Muscle layer of colon (tissue), 2 donors: ENCODE results near the gene HMHB1.

ENCODE experiments used
- H3K27ac ChIP-seq: one replicate; pipeline ENCODE4 v1.7.0; 2013; ENCODE audit warnings: low read depth, mild to moderate bottlenecking, low read length, moderate library complexity
- H3K27me3 ChIP-seq, 2 donors: one replicate each; pipeline ENCODE4 v1.7.0; 2013; ENCODE audit warnings: low read length in 2 of 2, mild to moderate bottlenecking in 2 of 2; ENCODE audit not compliant: insufficient read depth in 2 of 2, control insufficient read depth in 1 of 2
- H3K36me3 ChIP-seq: one replicate; pipeline ENCODE4 v1.7.0; 2013; ENCODE audit warnings: mild to moderate bottlenecking, low read length; ENCODE audit not compliant: insufficient read depth
- H3K4me1 ChIP-seq: one replicate; pipeline ENCODE4 v1.7.0; 2013; ENCODE audit warnings: mild to moderate bottlenecking, low read length; ENCODE audit not compliant: insufficient read depth
- H3K4me3 ChIP-seq, 2 donors: one replicate each; pipeline ENCODE4 v1.7.0; 2013; ENCODE audit warnings: low read length in 2 of 2, low read depth in 1 of 2, mild to moderate bottlenecking in 1 of 2, moderate library complexity in 1 of 2
- H3K9ac ChIP-seq: one replicate; pipeline ENCODE4 v1.7.0; 2013; ENCODE audit warnings: low read length
- H3K9me3 ChIP-seq: one replicate; pipeline ENCODE4 v1.7.0; 2013; ENCODE audit warnings: mild to moderate bottlenecking, low read length
- donor health status: abdominal sarcoma.
- donor health status: Adenocarcinoma of cecum.

Gene HMHB1

DNA sequence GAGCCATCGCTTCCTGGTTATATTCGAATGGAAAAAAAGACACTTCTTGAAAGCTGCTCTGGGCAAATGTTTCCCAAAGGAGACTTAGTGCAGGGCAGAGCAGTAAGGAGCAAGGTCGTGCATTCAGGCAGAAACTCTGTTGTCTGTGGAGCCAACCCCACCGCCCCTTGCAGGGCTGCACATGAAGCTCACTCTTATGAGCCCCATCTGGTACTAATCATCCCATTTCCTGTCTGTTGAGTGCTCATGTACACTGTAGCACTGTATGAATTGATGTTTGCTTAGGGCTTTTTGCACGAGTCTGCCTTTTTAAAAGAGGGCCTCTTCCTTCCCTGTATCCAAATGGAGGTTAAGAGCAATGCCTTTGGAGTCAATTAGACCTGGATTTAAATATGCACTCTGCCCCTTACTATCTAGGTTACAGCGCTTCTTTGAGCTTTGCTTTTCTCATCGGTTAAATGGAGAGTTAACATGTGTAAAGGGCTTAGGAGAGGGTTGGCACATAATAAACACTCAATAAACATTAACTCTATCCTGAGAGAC is 25.4 kb downstream of the HMHB1 start:
- Histone ChIP-seq H3K9me3 (no peaks in the 10 kb centered on the region), H3K27ac (no peak overlapping the region), H3K36me3 (no peaks in the 10 kb centered on the region), H3K4me1 (no peaks in the 10 kb centered on the region), H3K4me3 (no peak overlapping the region), H3K27me3 (no peaks in the 10 kb centered on the region), H3K9ac (no peak overlapping the region)

- H3K27ac ChIP-seq: no peak overlapping the region
- H3K4me3 ChIP-seq: no peak overlapping the region
Observed at GRCh38 chr5:143841446-143841845, 29.5 kb downstream of the HMHB1 start.

DNA sequence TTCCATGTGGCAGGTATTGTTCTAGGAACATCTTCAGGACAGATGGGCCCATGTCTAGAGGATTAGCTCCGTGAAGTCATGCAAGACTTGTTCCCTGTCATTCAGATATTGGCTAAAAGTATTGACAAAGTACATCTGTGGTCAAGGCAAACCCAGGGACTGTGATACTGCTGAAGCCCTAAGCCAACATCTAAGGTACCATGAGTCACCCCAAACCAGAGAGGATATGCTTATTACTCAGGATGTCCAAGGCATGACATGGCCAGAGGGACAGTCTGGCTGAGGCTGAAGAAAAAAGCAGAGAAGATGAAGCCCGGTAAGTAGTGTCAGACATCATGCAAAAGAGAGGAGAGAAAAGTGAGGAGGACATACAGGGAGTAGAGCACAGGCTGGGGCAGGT is 31.0 kb downstream of the HMHB1 start:
- Histone ChIP-seq H3K27me3 (no peaks in the 10 kb centered on the region), H3K27ac (no peak overlapping the region), H3K9ac (no peak overlapping the region), H3K36me3 (no peaks in the 10 kb centered on the region), H3K4me1 (no peaks in the 10 kb centered on the region), H3K4me3 (no peak overlapping the region), H3K9me3 (no peaks in the 10 kb centered on the region)

More at GRCh38 chr5:143841446-143841845, 29.5 kb downstream of the HMHB1 start:
- Histone ChIP-seq H3K9ac (no peak overlapping the region), H3K36me3 (no peaks in the 10 kb centered on the region), H3K4me1 (no peaks in the 10 kb centered on the region), H3K27me3 (no peaks in the 10 kb centered on the region), H3K9me3 (no peaks in the 10 kb centered on the region)

DNA sequence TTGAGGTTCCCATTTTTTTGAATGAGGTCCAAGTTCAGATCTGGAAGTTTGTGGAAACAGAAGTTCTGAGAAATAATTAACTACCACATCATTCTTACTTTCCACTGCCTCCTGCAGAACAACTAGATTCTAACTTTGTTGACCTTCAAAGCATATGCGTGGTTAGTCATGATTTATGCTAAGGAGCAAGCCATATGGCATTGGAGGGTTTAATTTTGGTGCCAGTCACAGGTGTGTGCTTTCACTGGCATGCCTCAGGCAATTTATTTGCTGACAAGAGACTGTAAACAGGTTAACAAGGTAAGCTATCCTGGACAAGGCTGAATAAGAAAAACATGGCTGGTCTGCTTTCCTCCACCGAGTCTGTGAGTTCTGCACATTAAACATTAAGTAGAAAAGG is 31.5 kb downstream of the HMHB1 start:
- Histone ChIP-seq H3K4me1 (no peaks in the 10 kb centered on the region), H3K27ac (no peak overlapping the region), H3K36me3 (no peaks in the 10 kb centered on the region), H3K4me3 (no peak overlapping the region), H3K27me3 (no peaks in the 10 kb centered on the region), H3K9me3 (no peaks in the 10 kb centered on the region), H3K9ac (no peak overlapping the region)

DNA sequence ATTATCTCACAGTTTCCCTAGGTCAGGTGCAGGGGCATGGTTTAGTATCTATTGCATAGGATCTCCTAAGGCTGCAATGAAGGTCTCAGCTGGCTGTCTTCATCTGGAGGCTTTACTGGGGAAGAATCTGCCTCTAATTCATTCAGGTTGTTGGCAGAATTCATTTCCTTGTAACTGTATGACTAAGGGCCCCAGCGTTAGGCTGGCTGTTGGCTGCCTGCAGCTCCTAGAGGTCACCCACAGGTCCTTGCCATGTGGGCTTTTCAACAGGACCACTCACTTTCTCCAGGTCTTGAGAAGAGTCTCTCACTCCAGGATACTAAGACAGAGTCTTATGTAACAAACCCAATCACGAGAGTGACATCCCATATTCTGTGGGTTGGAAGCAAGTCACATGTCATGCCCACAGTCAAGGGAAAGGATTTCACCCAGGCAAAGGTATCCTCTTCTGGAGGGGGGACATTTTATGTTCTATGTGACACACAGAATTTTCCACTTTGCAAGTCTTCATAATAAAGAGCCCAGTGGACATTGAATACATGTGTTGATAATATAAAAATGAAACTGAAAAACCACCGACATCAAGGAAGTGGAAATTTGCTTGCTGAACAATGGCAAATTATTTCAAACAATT is 38.2 kb downstream of the HMHB1 start:
- no peak overlapping the region for H3K4me3 ChIP-seq
- H3K27me3 ChIP-seq: no peaks in the 10 kb centered on the region
- no peak overlapping the region for H3K9ac ChIP-seq
- no peaks in the 10 kb centered on the region for H3K36me3 ChIP-seq
- H3K27ac ChIP-seq: no peak overlapping the region
- no peaks in the 10 kb centered on the region for H3K4me1 ChIP-seq
- H3K9me3 ChIP-seq: no peaks in the 10 kb centered on the region

- H3K9me3 ChIP-seq: no peaks in the 10 kb centered on the region
- H3K9ac ChIP-seq: no peak overlapping the region
- H3K27me3 ChIP-seq: no peaks in the 10 kb centered on the region
- no peaks in the 10 kb centered on the region for H3K4me1 ChIP-seq
- no peak overlapping the region for H3K4me3 ChIP-seq
- no peaks in the 10 kb centered on the region for H3K36me3 ChIP-seq
- no peak overlapping the region for H3K27ac ChIP-seq
Observed at GRCh38 chr5:143851383-143851782, 39.4 kb downstream of the HMHB1 start.

DNA sequence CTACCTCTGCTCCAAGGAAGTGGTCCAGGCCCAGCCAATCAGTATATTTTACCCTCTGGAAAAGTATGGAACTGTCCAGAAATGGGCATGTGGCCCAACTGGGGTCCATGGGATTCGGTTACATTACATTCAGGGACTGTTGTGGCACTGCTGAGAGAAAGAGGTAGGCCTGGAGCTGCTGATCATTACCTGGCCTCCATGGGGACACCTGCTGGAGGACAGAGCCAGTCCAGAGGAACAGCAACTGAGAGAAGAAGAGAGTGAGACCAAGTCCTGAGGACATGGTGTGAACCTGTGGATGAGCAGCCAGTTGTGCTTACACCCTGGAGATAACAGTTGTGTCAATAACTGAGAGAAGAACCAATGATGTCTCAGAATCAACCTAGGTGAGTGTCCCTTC is 48.2 kb downstream of the HMHB1 start:
- H3K36me3 ChIP-seq: no peaks in the 10 kb centered on the region
- no peak overlapping the region for H3K27ac ChIP-seq
- no peak overlapping the region for H3K9ac ChIP-seq
- no peaks in the 10 kb centered on the region for H3K4me1 ChIP-seq
- no peaks in the 10 kb centered on the region for H3K9me3 ChIP-seq
- no peaks in the 10 kb centered on the region for H3K27me3 ChIP-seq
- no peak overlapping the region for H3K4me3 ChIP-seq

DNA sequence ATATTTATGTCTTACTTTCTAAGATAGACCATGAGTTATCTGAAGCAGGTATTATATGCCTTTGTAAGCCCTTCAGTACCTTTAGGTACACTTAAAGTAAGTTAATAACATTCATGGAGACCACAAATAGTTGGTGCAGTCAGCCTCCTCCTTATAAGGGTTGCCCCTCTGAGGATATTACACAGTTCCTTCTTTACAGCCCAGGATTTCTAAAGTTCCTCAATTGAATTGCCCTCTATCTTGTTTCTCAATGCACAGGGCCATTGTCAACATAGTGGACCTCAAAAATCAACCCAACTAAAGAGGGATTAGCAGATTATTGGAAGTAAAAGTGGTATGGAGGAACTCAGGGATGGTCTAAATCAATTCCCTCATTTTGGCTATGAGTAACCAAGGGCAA is 50.3 kb downstream of the HMHB1 start:
- H3K36me3 ChIP-seq: no peaks in the 10 kb centered on the region
- H3K4me1 ChIP-seq: no peaks in the 10 kb centered on the region
- no peak overlapping the region for H3K9ac ChIP-seq
- no peak overlapping the region for H3K27ac ChIP-seq
- no peaks in the 10 kb centered on the region for H3K9me3 ChIP-seq
- H3K27me3 ChIP-seq: no peaks in the 10 kb centered on the region
- H3K4me3 ChIP-seq: no peak overlapping the region

DNA sequence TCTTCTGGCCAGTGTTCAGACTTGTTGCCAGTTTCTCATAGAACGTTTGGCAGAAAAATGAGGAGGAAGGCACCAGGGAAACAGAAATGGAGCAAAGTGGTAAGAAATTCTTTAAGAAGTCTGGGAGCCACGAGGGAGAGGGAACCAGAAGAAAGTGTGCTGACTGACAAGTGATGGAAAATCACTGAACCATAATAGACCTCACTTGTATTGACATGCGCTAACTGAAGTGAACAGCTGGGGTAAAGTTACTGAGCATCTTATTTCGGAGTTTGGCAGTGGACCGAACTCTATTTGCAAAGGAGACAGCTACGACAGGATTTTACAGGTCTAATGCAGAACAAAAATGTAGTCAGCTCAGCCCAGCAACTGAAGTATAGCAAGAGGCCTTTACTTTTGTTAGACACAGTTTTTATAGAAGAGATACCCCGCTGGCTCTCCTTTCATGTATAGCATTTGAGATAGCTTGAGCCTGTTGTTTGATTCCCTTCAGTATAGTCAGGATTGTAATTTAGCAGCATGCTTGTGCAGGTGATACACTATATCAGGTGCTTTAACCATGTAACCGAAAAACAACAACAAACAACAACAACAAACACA is 53.6 kb downstream of the HMHB1 start:
- Histone ChIP-seq H3K36me3 (no peaks in the 10 kb centered on the region), H3K4me3 (no peak overlapping the region), H3K9me3 (no peaks in the 10 kb centered on the region), H3K9ac (no peak overlapping the region), H3K27ac (no peak overlapping the region), H3K4me1 (no peaks in the 10 kb centered on the region), H3K27me3 (no peaks in the 10 kb centered on the region)
